GM18507 (cell line): ENCODE results near the gene TNK2.
"Not testable (repeated sequence)": the region's sequence is repeated elsewhere in the genome, so short reads cannot be mapped to it uniquely, and the experiment has no call there.

ENCODE experiments used
- DNase-seq: peaks from one replicate; pipeline ENCODE4 v3.0.0; 2011; ENCODE audit warnings: low read depth; ENCODE audit not compliant: insufficient read length; ENCODE audit errors: extremely low spot score
- FAIRE-seq: peaks from 2 replicates; lab custom pipeline; 2011; peaks lifted over from hg19 to GRCh38; lab: Jason Lieb, UNC

Gene TNK2

DNA sequence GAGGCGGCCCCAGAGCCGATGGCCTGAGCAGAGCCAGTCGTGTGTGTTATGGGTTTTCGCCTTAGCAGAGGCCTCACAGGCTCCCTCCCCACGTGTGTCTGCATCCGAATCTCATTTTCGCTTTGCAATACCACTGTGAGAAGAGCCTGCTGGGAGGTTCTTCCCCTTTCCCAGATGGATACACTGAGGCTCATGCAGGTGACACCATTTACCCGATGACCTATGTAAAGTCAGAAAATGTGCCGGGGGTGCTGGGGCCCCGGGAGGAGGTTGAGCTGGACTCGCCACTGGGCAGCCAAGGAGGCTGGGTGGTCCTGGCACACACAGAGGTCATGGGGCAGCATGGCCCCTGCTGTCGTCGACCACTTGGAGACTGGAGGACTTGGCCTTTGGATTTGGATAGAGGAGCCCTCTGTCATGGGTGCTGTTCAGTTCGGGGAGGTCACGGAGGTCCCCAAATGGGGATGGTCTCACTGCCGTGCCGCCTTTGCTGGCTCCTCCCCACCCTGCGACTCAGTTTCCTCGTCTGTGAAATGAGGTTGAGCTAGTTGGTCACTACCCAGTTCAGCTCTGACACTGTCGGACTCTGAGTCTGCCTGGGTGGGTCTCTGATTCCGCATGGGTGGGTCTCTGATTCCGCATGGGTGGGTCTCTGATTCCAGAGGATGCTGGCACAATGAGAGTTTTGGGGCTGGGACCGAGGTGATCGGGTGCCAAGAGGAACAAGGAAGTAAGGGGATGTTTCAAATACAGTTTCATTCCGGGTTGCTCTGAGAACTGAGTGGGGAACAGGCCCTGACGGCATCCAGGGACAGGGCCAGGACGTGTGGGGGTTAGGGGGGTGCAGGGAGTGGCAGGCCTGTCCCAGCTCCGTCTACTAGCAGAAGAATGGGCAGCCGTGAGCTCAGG is 73.4 kb downstream of the TNK2 start:
- FAIRE-seq (no peak), DNase-seq (no peak)

GRCh38 chr3:195829897-195830254 is 78.5 kb downstream of the TNK2 start:
- DNase-seq: no peak
- FAIRE-seq: no peak

DNA sequence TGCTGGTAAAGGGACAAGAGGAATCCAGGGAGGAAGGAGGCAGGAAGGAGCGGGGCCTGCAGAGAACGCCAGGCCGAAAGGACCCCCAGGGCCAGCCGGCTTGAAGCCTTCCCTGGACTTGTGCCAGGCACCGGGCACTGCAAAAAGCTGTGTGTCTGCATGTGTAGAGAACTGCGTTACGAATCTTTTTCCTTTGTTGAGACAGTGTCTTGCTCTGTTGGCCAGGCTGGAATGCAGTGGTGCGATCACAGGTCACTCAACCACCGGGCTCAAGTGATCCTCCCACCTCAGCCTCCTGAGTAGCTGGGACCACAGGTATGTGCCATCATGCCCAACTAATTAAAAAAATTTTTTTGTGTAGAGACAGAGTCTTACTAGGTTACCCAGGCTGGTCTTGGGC is 79.6 kb downstream of the TNK2 start:
- DNase-seq (no peak), FAIRE-seq (no peak)

DNA sequence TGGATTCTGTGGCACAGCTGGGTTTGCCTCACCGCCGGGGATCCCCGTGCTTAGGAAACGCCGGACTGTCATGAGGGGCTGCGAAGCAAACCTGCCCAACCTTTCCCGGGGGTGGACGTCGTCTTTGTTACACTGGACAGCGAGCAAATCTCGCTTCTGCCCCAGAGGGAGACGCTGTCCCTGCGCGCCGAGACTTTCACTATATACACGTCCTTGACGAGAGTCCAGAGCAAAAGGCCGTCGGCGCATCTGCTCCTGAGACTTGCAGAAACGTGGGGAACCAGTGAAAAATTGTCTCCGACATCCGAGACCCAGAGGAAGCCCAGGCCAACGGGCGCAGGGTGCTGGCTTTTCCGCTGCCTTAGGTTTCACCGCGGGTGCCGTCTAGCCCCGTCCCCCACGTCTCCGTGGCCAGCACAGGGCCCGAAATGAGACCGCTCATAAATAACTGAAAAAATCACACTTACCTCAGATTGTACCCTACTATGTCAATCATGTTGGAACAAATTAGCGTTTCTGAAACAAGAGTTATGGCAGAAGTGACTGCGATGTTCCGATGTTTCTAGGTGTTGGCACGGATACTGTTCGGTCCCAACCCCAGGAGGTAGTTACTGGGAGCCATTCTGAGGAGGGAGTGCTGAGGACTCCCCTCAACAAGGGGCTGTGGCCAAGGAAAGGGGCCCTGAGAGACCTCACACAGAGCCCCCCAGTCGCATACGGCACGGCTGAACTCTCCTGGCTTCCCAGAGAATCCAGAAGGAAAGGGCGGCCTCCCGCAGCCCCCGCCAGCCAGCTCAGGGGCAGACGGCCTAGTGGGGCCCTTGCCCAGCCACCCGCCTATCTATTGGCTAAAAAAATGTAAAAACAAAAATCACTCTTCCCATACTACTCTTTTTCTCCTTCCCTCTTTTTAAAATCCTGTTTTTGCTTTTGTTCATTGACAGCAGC is 82.2 kb downstream of the TNK2 start:
- FAIRE-seq: no peak
- DNase-seq: no peak

DNA sequence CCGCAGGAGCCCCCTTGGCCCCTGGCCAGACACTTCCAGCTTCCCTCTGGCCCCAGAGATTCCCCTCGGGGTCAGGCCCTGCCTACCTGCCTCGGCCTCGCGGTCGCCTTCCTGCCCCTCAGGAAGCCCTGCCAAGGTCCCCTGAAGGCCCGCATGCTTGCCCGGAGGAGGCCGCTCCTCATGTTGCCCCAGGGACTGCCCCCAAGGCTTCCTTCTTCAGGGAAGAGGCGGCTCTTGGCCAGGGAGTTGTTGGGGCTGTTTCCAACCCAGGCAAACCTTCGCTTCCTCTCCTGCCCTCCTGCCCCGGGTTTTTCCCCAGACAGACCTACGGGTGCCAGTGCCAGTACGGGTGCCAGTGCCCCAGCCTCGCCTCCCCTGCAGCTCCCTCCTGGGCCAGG is 83.2 kb downstream of the TNK2 start:
- FAIRE-seq: no peak
- DNase-seq: no peak

DNA sequence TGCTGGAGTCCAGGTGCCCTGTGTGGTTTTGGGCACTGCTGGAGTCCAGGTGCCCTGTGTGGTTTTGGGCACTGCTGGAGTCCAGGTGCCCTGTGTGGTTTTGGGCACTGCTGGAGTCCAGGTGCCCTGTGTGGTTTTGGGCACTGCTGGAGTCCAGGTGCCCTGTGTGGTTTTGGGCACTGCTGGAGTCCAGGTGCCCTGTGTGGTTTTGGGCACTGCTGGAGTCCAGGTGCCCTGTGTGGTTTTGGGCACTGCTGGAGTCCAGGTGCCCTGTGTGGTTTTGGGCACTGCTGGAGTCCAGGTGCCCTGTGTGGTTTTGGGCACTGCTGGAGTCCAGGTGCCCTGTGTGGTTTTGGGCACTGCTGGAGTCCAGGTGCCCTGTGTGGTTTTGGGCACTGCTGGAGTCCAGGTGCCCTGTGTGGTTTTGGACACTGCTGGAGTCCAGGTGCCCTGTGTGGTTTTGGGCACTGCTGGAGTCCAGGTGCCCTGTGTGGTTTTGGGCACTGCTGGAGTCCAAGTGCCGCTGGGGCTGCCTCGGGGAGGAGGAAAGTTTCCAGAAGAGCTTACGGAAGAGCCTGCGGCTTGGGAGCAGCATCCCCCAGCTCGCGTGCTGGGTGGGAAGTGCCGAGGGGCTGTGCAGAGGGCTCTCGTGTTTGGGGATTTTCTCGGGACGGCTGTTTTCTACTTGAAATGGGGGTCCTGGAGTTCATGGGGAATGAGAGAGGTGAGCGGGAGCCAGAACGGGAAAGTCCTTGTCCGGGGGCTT is 83.7 kb downstream of the TNK2 start:
- not testable (repeated sequence) for DNase-seq, FAIRE-seq

GRCh38 chr3:195823999-195824398 is 84.4 kb downstream of the TNK2 start:
- DNase-seq: no peak
- no peak for FAIRE-seq

DNA sequence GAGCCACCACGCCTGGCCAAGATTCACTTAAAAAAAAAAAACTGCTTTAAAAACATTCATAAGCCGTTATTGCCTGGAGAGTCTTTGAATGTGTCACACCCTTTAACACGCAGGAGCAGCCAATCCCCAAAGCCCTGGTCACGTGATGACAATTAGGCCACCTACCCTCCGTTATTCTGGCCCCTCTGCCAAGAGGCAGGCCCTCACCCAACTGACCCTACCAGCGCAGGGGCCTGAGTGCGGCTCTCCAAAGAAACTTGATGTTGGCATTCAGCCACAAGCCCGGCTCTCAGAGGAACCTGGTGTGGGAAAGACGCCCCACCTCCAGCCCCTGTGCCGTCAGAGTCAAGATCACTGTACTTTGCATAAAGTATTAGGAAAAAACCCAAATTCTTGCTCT is 85.1 kb downstream of the TNK2 start:
- DNase-seq (no peak), FAIRE-seq (no peak)

GRCh38 chr3:195822131-195822696 is 86.1 kb downstream of the TNK2 start:
- no peak for FAIRE-seq
- DNase-seq: no peak

DNA sequence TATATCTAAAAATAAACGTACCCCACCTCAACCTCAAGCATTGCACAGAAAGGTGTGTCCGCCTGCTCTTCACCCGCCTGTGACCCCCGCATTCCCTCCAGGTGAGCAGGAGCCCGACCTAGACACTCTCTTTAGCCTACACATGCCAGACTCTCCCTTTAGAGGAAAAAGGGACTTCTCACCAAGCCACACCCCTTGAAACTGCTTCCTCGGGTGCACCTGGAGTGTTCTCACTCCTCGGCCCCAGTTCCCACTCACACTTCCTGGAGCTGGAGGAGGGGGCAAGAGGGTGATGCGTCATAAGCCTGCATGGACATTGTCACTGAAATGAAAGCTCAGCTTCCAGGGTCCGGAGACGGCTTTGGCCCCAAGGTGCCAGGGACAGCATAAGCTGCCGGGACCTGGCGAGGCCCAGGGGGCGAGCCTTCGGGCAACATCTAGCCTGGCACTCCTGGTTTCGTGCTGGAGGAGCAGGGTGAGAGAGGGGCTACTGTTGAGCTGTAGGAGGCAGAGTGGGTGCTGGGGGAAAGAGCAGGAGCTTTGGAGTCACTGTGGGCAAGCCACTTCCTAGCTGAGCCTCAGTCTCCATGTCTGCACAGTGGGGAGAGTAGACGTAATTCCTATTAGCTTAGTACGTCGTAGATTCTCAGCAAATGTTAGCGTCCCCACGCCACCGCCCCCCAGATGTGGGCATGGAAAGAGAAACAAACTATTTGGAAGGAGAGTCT is 86.8 kb downstream of the TNK2 start:
- DNase-seq (no peak), FAIRE-seq (no peak)

DNA sequence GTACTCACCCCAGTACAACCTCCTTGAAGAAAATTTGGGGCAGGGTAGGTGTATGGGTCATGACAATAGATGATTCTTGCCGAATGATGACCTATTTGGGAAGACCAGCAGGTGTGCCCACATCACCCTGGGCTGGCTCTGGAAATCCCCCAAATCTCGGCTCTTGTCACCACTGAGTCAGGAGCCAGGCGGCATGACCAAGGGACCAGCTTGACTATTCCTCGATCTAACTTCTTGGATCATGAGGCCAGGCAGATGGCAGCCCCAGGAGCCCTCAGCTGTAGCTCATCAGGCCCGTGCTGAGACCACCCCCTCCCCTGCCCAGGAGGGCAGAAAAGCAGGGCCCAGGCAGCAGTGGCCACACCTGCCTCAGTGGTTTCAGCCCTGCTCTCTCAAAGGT is 87.5 kb downstream of the TNK2 start:
- no peak for DNase-seq
- no peak for FAIRE-seq

- FAIRE-seq: no peak
- DNase-seq: no peak
Observed at GRCh38 chr3:195820186-195820585, 88.2 kb downstream of the TNK2 start.

- DNase-seq (no peak), FAIRE-seq (no peak)
Observed at GRCh38 chr3:195818301-195818700, 90.0 kb downstream of the TNK2 start.

GRCh38 chr3:195817578-195818135 is 90.7 kb downstream of the TNK2 start:
- FAIRE-seq (no peak), DNase-seq (no peak)

GRCh38 chr3:195816276-195816913 is 92.0 kb downstream of the TNK2 start:
- DNase-seq, FAIRE-seq: not testable (repeated sequence)

DNA sequence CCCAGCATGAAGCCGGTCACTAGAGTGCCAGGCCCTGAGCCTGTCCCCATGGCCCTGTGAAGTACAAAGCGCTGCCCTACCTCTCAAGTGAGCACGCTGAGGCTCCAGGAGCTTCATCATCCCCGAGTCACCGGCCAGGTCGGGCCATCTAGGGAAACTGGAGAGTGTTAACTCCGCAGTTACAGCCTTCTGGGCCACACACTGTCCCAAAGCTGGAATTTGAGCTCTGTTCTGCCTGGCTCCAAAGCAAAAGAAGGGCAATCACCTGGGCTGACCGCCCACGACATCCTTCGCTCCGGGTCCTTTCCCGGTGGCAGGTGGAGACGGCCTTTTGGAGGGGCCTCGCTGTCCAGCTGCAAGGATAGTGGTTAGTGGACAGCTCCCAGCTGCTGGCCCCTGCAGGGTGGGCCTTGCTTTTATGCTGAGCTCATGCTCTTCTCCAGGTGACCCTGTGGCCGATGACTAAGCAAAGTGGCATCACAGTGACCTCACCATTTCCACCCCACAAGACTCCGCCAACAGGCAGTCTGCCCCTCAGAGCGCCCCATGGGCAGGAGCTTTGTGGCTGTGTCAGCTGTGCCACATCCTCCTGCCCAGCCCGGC is 93.1 kb downstream of the TNK2 start:
- FAIRE-seq (no peak), DNase-seq (no peak)

DNA sequence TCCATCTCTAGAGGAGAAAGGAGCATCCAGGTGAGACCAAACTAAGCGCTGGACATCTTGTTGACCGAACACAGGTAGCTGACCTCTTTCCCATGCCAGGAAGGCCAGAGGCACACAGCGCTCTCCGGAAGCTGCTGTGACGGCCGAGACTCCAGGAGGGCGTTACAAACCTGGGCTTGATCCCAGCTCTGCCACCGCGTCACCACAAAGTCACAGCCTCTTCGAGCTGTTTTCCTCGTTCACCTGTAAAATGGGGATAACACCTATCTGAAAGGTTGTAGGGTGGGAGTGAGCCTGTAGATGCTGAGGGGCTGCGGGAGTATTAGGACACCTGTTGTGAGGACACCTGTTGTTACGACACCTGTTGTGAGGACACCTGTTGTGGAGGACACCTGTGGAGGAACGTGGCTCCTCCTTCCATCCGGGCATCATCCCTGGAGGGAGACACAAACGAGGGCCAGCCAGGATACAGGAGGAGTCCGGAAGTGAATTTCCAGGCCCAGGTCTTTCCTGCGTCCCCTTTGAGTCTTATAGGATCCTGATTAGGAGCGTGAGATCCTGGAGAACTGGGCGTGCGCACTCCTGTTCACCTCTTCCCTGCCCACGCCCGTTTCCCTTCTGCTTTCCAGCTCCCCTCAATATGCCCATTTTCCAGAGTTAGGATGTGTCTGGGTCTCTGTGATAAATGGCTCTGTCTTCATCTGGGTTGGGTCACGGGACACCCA is 94.3 kb downstream of the TNK2 start:
- no peak for DNase-seq
- FAIRE-seq: no peak
